Epithelial cell of proximal tubule (primary cell): ENCODE results near the gene ASPRV1. TPM values are rescaled to one million over a fixed set of nuclear protein-coding genes. Genes with fewer than 3 reads are reported as not detected.

Source experiments
- DNase-seq: peaks from one replicate; pipeline ENCODE4 v3.0.0-alpha.2; 2011; ENCODE audit warnings: low read depth
- H3K4me3 ChIP-seq: 2 replicates; pipeline ENCODE4 v1.5.1; 2011; ENCODE audit warnings: low read depth, mild to moderate bottlenecking, low read length
- CTCF ChIP-seq: conservative IDR thresholded peaks from 2 replicates; pipeline ENCODE4 v1.5.1; 2012; ENCODE audit warnings: low read depth, mild to moderate bottlenecking, low read length
- total RNA-seq: library from RNA; depleted of rRNA; stranded (reverse); fragments of >200 nt; gene quantifications from 2 replicates; pipeline ENCODE4 v1.2.3, GENCODE V29; 2015

Gene ASPRV1
- total RNA-seq, 1 donor from 2014 or later: 0.69 TPM

DNA sequence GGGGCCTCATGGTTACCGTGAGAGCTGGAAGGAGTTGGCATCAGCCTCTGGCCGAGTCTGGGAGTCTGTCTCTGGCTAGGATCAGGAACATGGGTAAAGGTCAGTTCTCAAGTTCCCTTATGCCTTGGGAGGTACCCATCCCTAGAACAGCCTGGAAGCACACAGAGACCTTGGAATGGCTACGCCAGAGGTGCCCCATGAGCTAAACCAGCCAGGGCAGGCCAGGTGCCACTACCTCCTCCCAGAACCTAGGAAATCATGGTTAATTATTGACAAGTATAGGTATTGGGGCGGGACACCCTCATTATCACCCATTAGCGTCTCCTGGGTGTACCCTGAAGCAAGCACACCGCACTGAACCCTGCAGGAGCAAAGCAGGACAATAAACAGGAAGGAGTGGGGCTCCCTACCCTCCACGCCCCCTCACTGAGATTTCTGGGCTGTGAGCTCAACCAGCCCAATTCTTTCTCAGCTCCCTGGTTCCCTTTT, 3.0 kb upstream of the ASPRV1 start:
- DNase-seq: no peak
- no peak for TF ChIP-seq CTCF
- no peak overlapping the region for H3K4me3 ChIP-seq

- no peak for TF ChIP-seq CTCF
- DNase-seq: no peak
- H3K4me3 ChIP-seq: no peak overlapping the region
These were observed 1.7 kb upstream of the ASPRV1 start for GRCh38 chr2:69962986-69963730.

DNA sequence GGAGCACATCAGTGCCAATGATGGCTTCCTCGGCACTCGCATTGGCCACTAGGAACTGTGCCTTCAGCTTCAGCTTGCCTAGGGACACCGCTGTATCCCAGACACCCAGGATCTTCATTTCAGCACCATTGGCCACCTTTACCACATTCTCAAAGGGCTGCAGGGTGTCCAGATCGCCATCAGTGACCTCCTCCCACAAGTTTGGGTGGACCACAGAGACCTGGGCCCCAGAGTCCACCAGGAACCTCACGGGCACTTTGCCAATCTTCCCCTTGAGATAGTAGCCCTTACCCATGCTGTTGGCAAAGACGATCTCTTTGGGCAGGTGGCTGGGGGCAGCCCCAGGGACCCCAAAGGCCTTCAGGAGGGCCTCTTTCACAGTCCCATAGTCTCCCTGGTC, 610 bp downstream of the ASPRV1 start:
- no peak for DNase-seq
- no peak for TF ChIP-seq CTCF
- H3K4me3 ChIP-seq: no peak overlapping the region

DNA sequence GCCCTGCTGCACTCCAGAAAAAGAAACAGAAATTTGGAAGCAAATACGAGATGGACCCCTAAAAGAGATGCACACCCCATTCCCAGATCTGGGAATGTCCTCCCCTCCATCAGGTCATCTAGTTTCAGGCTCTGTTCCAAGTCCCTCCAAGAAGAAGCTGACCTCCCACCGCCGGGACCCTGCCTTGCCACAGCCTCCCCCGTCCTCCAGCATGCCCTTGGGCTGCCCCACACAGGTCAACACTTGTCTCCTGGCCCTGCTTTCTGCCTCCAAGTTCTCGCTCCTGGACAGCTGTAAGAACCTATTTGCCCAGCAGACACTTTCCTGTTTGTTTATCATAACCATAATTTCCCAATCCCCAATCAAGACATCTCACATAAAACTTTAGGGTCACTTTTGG, 2.0 kb downstream of the ASPRV1 start:
- no peak for DNase-seq
- no peak for TF ChIP-seq CTCF

GRCh38 chr2:69958480-69958879, 3.0 kb downstream of the ASPRV1 start:
- no peak for TF ChIP-seq CTCF
- no peak overlapping the region for H3K4me3 ChIP-seq
- no peak for DNase-seq

More for the DNA sequence above, 2.0 kb downstream of the ASPRV1 start:
- H3K4me3 ChIP-seq: no peak overlapping the region

GRCh38 chr2:69957965-69958364, 3.5 kb downstream of the ASPRV1 start:
- no peak for DNase-seq
- no peak overlapping the region for H3K4me3 ChIP-seq
- TF ChIP-seq CTCF: no peak

GRCh38 chr2:69956475-69956979, 4.9 kb downstream of the ASPRV1 start:
- TF ChIP-seq CTCF: no peak
- DNase-seq: no peak
- no peak overlapping the region for H3K4me3 ChIP-seq
